ENCODE data around the gene CSRNP3. TPM values are rescaled to one million over a fixed set of nuclear protein-coding genes. Genes with fewer than 3 reads are reported as not detected.

Gene CSRNP3
- total RNA-seq, 1 donor from 2014 or later, result 1.5 TPM

GRCh38 chr2:165436559-165436958 lies 32.9 kb upstream of the CSRNP3 start:
- H3K36me3 Mint-ChIP-seq (ENCODE audit: unreplicated experiment), result no peaks in the 10 kb centered on the region
- no peaks in the 10 kb centered on the region for H3K27me3 Mint-ChIP-seq (ENCODE audit: unreplicated experiment)
- H3K4me3 Mint-ChIP-seq (ENCODE audit: unreplicated experiment), result no peak overlapping the region
- no peak for DNase-seq (ENCODE audit: extremely low spot score, unreplicated experiment)
- H3K9me3 Mint-ChIP-seq (ENCODE audit: unreplicated experiment), result no peaks in the 10 kb centered on the region
- H3K27ac Mint-ChIP-seq (ENCODE audit: unreplicated experiment), result no peak overlapping the region
- no peak for TF ChIP-seq CTCF (IDR thresholded peaks at IDR 0.05)
- H3K4me1 Mint-ChIP-seq (ENCODE audit: unreplicated experiment), result peaks cover 11% of the 10 kb centered on the region

GRCh38 chr2:165440367-165440766 lies 29.1 kb upstream of the CSRNP3 start:
- Mint-ChIP-seq H3K4me1 (ENCODE audit: unreplicated experiment) (peaks cover 11% of the 10 kb centered on the region), H3K9me3 (ENCODE audit: unreplicated experiment) (no peaks in the 10 kb centered on the region), H3K27me3 (ENCODE audit: unreplicated experiment) (no peaks in the 10 kb centered on the region), H3K36me3 (ENCODE audit: unreplicated experiment) (no peaks in the 10 kb centered on the region), H3K4me3 (ENCODE audit: unreplicated experiment) (no peak overlapping the region), H3K27ac (ENCODE audit: unreplicated experiment) (peak overlapping the region; percentile 81)
- no peak for DNase-seq (ENCODE audit: extremely low spot score, unreplicated experiment)
- no peak for TF ChIP-seq CTCF (IDR thresholded peaks at IDR 0.05)

- peaks cover 11% of the 10 kb centered on the region for H3K4me1 Mint-ChIP-seq (ENCODE audit: unreplicated experiment)
- no peaks in the 10 kb centered on the region for H3K9me3 Mint-ChIP-seq (ENCODE audit: unreplicated experiment)
- no peak overlapping the region for H3K27ac Mint-ChIP-seq (ENCODE audit: unreplicated experiment)
- no peak for TF ChIP-seq CTCF (IDR thresholded peaks at IDR 0.05)
- no peaks in the 10 kb centered on the region for H3K27me3 Mint-ChIP-seq (ENCODE audit: unreplicated experiment)
- no peak for DNase-seq (ENCODE audit: extremely low spot score, unreplicated experiment)
- no peak overlapping the region for H3K4me3 Mint-ChIP-seq (ENCODE audit: unreplicated experiment)
- H3K36me3 Mint-ChIP-seq (ENCODE audit: unreplicated experiment), result no peaks in the 10 kb centered on the region
Measured at GRCh38 chr2:165443511-165443910, 26.0 kb upstream of the CSRNP3 start.

- H3K36me3 Mint-ChIP-seq (ENCODE audit: unreplicated experiment), result no peaks in the 10 kb centered on the region
- H3K4me3 Mint-ChIP-seq (ENCODE audit: unreplicated experiment), result no peak overlapping the region
- TF ChIP-seq CTCF (IDR thresholded peaks at IDR 0.05), result no peak
- no peaks in the 10 kb centered on the region for H3K9me3 Mint-ChIP-seq (ENCODE audit: unreplicated experiment)
- DNase-seq (ENCODE audit: extremely low spot score, unreplicated experiment), result no peak
- peaks cover 3% of the 10 kb centered on the region for H3K27me3 Mint-ChIP-seq (ENCODE audit: unreplicated experiment)
- H3K27ac Mint-ChIP-seq (ENCODE audit: unreplicated experiment), result no peak overlapping the region
- H3K4me1 Mint-ChIP-seq (ENCODE audit: unreplicated experiment), result no peaks in the 10 kb centered on the region
Measured at GRCh38 chr2:165448406-165448805, 21.1 kb upstream of the CSRNP3 start.

- H3K27me3 Mint-ChIP-seq (ENCODE audit: unreplicated experiment), result peaks cover 7% of the 10 kb centered on the region
- no peak overlapping the region for H3K27ac Mint-ChIP-seq (ENCODE audit: unreplicated experiment)
- TF ChIP-seq CTCF (IDR thresholded peaks at IDR 0.05), result peak; percentile 7
- no peak overlapping the region for H3K4me3 Mint-ChIP-seq (ENCODE audit: unreplicated experiment)
- no peaks in the 10 kb centered on the region for H3K4me1 Mint-ChIP-seq (ENCODE audit: unreplicated experiment)
- DNase-seq (ENCODE audit: extremely low spot score, unreplicated experiment), result no peak
- no peaks in the 10 kb centered on the region for H3K36me3 Mint-ChIP-seq (ENCODE audit: unreplicated experiment)
- no peaks in the 10 kb centered on the region for H3K9me3 Mint-ChIP-seq (ENCODE audit: unreplicated experiment)
Measured at GRCh38 chr2:165450156-165450555, 19.3 kb upstream of the CSRNP3 start.
